Stimulated activated CD4-positive, alpha-beta T cell treated with anti-CD3 and anti-CD28 coated beads, Interleukin-15, amount 100 ng/mL, for 1 hour (primary cell): ENCODE data around the gene GNAT2.

Experiments
- DNase-seq, 2 donors: peaks; one replicate each; pipeline ENCODE4 v3.0.0-alpha.2; 2020; ENCODE audit warnings: low read depth in 1 of 2, low spot score in 1 of 2

The GNAT2 gene

GRCh38 chr1:109642626-109643025, 23.2 kb upstream of the GNAT2 start:
- DNase-seq, result no peak

- DNase-seq, result no peak
Measured at GRCh38 chr1:109641861-109642260, 22.4 kb upstream of the GNAT2 start.

- no peak for DNase-seq
Measured at GRCh38 chr1:109641078-109641740, 21.8 kb upstream of the GNAT2 start.

DNA sequence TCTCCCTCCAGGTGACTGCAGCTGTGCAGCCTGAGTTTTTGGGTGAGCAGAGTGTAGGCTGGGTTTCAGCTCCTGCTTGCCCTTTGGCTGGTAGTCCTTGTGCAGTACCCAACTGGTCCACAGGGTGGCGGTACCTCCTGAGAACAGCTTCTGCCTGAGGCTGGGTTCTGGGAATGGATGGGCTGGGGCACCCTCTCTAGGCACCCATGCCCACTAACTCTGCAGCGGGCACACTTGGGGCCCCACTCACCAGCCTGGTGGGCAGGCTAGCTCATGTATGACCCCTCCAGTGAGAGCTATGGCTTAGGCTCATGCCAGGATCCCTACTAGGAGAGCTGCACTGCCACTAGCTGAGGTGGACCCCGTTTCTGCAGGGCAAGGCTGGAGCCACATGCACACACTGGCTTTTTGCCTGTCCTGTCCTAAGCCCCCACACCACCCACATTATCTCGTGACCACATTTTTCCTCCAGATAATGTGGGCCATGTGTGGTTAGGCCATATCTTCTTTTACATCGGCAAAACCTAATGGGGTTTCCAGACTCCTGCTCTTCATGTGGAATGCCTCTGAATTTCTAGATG, 21.0 kb upstream of the GNAT2 start:
- peak; percentile 77 to 90 for DNase-seq

DNA sequence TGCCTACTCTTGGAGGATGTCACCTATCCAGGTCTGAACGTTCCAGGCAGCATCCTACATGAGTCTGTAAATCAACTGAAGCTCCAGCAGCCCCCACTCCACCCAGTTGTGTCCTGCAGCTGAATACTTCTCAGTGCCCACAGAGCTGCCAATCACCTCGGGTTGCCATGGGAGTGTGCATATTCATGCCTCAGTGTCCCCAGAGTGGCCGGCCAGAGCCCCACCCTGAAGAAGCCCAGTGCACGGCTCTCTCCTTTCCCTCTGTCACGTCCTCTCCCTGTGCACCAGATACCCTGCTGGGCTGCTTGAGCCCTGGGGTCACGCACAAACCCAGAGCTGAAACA, 20.4 kb upstream of the GNAT2 start:
- no peak for DNase-seq

DNA sequence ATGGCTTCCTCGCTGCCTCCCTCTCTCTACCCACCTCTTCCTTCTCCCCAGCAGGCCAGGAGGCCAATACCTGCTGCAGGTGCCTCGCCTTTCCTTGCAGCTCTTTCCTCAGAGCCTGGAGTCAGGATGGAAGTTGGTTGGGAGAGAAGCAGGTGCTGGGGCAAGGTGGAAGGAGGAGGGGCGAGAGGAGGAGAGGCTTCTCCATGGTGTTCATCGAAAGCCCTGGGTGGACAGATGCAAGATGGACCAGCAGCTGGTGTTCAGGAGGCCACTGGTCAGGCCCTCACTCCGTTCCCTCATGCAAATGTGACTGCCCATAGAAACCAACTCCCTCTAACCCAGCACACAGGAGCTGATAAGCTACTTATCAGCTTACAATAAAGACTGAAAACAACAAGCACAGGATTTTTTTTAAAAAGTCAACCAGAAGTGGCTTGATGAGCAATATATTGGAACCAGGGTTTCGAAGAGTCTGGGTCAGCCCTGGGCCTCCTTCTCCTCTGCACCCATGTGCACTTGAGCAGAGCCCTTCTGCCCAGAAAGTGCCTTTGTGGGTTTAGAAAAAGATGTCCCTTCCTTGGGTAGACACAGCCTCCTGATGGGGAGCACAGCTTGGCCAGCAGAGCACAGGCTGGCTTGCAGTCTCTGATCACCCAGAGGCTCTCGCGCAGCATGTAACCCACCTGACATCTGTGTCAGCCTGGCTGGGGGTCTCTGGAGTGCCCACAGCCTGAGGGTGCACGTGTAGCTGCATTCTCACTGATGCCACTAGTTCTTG, 19.8 kb upstream of the GNAT2 start:
- DNase-seq, result no peak

GRCh38 chr1:109637446-109637845, 18.0 kb upstream of the GNAT2 start:
- no peak for DNase-seq

DNA sequence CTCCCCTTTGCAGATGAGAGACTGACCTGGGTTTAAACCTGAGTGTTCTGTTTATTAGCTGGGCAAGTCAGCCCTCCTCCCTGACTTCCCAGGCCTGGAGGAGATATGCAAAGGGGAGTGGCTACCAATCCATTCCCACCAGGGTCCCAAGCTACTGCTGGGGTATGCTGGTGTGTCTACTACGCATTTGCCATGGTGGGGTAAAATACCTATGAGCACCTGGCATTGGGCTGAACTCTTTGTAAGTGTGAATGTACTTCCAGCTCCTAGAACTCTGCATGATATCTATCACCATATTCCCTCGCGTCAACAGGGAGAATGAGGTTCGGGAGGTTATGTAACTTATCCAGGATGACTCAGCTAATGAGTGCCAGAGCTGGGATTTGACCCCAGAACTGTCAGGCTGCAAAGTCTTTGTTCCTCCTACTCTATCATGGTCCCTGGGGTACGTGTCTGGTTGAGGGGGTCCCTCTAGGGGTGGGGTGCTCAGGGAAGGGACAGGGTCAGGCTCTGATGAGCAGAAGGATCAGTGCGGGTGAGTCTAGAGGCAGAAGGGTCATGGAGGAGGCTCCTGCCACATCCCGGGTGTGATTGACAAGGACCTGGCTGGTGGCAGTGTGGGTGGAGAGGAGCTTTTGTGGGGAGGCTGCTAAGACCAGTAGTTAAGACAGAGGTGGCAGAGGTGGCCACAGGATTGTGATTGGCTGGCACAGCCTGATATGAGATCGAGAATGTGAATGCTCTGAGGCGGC, 17.0 kb upstream of the GNAT2 start:
- DNase-seq, result no peak

- no peak for DNase-seq
Measured at GRCh38 chr1:109635862-109636200, 16.4 kb upstream of the GNAT2 start.

GRCh38 chr1:109634771-109635750, 15.6 kb upstream of the GNAT2 start:
- DNase-seq, result no peak

DNA sequence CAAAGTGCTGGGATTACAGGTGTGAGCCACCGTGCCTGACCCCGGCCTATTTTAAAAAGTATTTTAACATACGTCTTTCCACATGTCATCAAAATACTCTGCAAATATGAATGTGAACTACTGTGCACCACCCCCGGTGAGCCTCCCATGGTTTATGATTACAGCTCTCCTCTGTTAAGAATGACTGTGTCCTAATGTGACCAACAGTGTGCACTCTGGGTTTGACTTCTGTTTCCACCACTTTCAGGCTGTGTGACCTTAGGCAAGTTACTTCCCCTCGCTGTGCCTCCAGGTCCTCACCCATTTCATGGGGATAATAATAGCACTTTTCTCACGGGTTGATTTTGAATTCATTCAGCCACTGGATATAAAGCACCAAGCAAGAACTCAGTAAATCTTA, 14.9 kb upstream of the GNAT2 start:
- no peak for DNase-seq

GRCh38 chr1:109632671-109633346, 13.4 kb upstream of the GNAT2 start:
- DNase-seq, result no peak

DNA sequence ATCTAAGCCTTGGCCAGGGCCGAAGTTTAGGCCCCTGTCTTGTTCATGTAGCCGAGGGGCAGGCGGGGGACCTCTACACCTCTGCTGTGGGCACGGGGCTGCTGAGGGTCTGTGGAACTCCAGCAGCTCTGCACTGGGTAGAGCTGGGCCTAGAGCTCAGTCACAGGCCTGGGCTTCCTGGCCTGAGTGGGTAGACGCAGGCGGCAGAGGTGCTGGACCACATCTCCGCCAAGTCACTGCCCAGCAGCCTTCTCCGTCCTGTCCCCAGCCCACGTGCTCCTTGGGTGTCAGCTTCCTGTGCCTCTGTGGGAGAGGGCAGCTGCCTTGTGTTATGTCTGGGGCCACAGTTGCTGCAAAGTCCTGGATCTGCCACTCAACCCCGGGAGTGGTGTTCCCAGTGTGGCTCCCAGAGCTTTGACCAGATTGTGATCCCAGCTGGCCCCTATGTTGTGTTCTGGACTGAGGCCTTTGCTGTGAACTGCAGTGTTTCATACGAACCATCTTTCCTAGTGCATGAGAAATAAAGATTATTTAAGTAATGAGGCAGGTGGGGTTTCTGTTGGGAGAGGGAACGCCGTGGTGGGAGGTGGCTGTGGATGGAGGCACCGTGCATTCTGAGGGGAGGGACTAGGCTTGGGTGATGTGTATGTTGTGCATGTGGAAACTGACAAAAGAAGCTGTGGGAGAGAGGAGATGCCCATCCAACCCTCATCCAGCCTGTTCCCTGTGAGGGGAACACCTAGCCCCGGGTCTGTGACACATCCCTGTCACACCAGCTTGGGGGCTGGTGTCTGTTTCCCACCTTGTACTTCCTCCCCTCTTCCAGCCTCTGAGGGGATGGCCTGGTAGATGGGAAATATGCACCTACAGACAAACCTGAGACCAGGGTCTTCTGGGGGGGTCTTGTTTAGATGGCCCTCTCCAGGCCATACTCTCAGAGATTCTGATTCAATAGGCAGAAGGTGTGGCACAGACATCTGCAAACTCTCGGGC, 12.4 kb upstream of the GNAT2 start:
- DNase-seq, result no peak

GRCh38 chr1:109630898-109631512, 11.6 kb upstream of the GNAT2 start:
- no peak for DNase-seq

DNA sequence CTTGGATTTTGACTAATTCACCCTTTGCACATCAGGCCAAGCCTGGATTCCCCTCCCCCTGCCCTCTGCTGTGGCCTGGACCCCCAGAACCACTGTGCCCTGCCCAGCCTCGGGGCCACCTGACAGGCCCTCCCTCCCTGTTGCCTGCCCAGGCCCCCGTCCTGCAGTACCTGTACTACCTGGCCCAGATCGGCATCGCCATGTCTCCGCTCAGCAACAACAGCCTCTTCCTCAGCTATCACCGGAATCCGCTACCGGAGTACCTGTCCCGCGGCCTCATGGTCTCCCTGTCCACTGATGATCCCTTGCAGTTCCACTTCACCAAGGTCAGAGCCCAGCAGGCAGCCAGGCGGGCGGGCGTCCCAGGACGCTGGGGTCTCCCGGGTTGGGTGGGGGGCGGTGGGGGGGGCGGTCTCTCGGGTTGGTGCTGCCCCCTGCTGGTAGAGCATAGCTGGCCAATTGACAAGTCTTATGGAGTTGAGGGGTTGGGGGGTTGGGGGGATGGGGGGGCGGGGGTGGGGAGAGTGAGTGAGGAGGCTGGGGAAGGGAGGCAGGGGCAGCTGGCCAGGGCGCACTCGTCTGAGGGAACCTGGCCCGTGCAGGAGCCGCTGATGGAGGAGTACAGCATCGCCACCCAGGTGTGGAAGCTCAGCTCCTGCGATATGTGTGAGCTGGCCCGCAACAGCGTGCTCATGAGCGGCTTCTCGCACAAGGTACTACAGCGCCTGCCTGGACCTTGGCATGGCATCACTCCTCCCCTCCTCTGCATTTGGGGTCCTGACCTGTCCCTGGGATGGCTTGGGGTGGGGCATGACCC, 10.9 kb upstream of the GNAT2 start:
- peak in 1 of 2 donors; percentile 21 for DNase-seq

DNA sequence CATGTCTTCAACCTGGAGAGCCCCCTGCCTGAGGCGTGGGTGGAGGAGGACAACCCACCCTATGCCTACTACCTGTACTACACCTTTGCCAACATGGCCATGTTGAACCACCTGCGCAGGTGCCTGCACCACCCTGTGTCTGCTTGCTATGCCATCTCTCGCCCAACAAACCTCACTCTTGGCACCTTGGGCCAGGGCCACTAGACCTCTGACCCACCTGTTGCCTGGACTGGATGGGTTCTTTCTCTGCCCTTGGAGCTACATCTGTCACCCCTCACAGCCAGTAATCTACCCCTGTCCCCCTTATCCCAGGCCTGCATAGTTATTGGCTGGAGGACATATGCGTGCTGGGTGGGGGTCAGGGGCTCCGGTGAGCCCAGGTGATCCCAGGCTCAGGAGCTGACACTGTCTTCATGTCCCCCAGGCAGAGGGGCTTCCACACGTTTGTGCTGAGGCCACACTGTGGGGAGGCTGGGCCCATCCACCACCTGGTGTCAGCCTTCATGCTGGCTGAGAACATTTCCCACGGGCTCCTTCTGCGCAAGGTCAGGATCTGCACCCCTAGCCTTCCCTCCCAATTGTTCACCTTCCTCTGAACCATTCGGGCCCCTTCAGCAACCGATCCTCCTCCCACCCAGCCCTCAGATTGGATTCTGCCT, 10.1 kb upstream of the GNAT2 start:
- no peak for DNase-seq
